Aorta (tissue), 5 donors: ENCODE measurements around the gene CFAP46. TPM values are rescaled to one million over a fixed set of nuclear protein-coding genes. Genes with fewer than 3 reads are reported as not detected.
"Not testable (repeated sequence)": the region's sequence is repeated elsewhere in the genome, so short reads cannot be mapped to it uniquely, and the experiment has no call there.

ENCODE experiments used
- ATAC-seq: fragments of 200-7000 bp; cut with Tn5 transposase; one replicate; pipeline ENCODE4 v1.9.1; 2022; ENCODE audit warnings: moderate library complexity; ENCODE audit not compliant: low FRiP score
- DNase-seq, 2 donors: peaks; one replicate each; pipeline ENCODE4 v3.0.0-alpha.2; 2020
- H3K27ac ChIP-seq, 2 donors: one replicate each; pipeline ENCODE4 v1.5.1; 2013; ENCODE audit warnings: low read length in 2 of 2, mild to moderate bottlenecking in 2 of 2, moderate library complexity in 2 of 2, control low read depth in 1 of 2, inconsistent platforms in 1 of 2, low read depth in 1 of 2
- H3K27me3 ChIP-seq, 2 donors: one replicate each; pipeline ENCODE4 v1.6.1; 2013; ENCODE audit warnings: control low read depth in 1 of 2, low read length in 1 of 2, mild to moderate bottlenecking in 1 of 2, moderate library complexity in 1 of 2; ENCODE audit not compliant: insufficient read depth in 2 of 2, control insufficient read depth in 1 of 2
- H3K36me3 ChIP-seq, 2 donors: one replicate each; pipeline ENCODE4 v1.6.1; 2013; ENCODE audit warnings: control low read depth in 1 of 2, low read length in 1 of 2, mild to moderate bottlenecking in 1 of 2; ENCODE audit not compliant: insufficient read depth in 2 of 2, control insufficient read depth in 1 of 2
- H3K4me1 ChIP-seq, 2 donors: one replicate each; pipeline ENCODE4 v1.6.1; 2013; ENCODE audit warnings: low read length in 2 of 2, control low read depth in 1 of 2, mild to moderate bottlenecking in 1 of 2, moderate library complexity in 1 of 2; ENCODE audit not compliant: insufficient read depth in 2 of 2, control insufficient read depth in 1 of 2
- H3K4me3 ChIP-seq, 2 donors: one replicate each; pipeline ENCODE4 v1.5.1; 2013; ENCODE audit warnings: low read length in 2 of 2, control low read depth in 1 of 2, mild to moderate bottlenecking in 1 of 2
- H3K9me3 ChIP-seq: one replicate; pipeline ENCODE4 v1.6.1; 2013; ENCODE audit warnings: mild to moderate bottlenecking, low read length; ENCODE audit not compliant: control insufficient read depth
- WGBS, 2 donors: extraction: QIAGEN DNeasy Blood & Tissue Kit; methylation state at CpG; one replicate each; pipeline ENCODE4 v1.1.7; 2013; 5-methylcytosine and 5-hydroxymethylcytosine counted together
- intact Hi-C, 2 donors: fragments of 100-400 bp; cut with DNase I; formaldehyde crosslinking; loops; one replicate each; pipeline versions ENCODE4 v1.14.2 to v1.15.0; 2022
- polyA plus RNA-seq, 2 donors: library from polyadenylated mRNA; stranded (reverse); fragments of 200-250 nt; gene quantifications; one replicate each; pipeline ENCODE4 v1.2.3, GENCODE V29; 2013
- total RNA-seq, 2 donors: library from RNA; stranded (reverse); fragmentation: NEBNext Ultra II Directional; extraction: Animal tissue kit (Norgen Biotek cat#: 25700); gene quantifications; one replicate each; pipeline ENCODE4 v1.2.1, GENCODE V29; 2021
- donor health status: healthy with polysubstance abuse.
- donor health status: Bipolar disorder and iron deficiency.
- donor health status: DM: no; HTN: no; CAD: no.
- donor health status: DM: no; HTN: no; CAD: no.
- donor health status: DM: yes; HTN: yes; CAD: no.

The CFAP46 gene
- total and polyA plus RNA-seq, 4 donors = 0.42 TPM; not detected in 3

- no peaks in the 10 kb centered on the region for H3K9me3 ChIP-seq
- no peak overlapping the region for H3K4me3 ChIP-seq
- no peak for DNase-seq
- H3K27me3 ChIP-seq = no peaks in the 10 kb centered on the region
- no peaks in the 10 kb centered on the region for H3K4me1 ChIP-seq
- 54 to 66% methylated on average over 51 to 57 of the region's 57 CpGs for WGBS, 2 donors
- intact Hi-C loops = no loop called here
- H3K36me3 ChIP-seq = no peaks in the 10 kb centered on the region
- ATAC-seq = no peak
- H3K27ac ChIP-seq = no peak overlapping the region
Measured at GRCh38 chr10:132793871-132794849, 148.2 kb downstream of the CFAP46 start.

DNA sequence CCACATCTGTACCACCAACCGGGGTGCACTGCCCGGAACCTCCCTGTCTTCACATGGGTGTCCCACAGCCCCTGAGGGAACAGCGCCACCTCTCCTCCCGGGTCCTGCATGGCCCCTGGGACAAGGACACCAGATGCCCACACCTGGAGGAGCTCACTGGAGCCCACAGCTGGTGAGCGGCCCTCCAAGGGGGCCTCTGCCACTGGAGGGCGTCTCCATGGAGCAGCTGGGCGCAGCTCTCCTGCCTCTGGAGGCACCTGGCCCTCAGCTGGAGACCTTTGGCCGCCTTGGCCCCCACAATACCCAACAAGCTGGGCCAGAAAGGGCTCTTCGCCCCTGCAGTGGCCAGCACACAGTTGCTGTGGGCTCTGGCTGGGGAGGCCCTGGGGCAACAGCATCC is 149.2 kb downstream of the CFAP46 start:
- Histone ChIP-seq H3K36me3 (no peaks in the 10 kb centered on the region), H3K27me3 (no peaks in the 10 kb centered on the region), H3K27ac (no peak overlapping the region), H3K4me1 (no peaks in the 10 kb centered on the region), H3K4me3 (no peak overlapping the region), H3K9me3 (no peaks in the 10 kb centered on the region)
- intact Hi-C loops = no loop called here
- ATAC-seq = no peak
- 89 to 92% methylated on average over 9 of the region's 9 CpGs for WGBS, 2 donors
- no peak for DNase-seq

GRCh38 chr10:132792796-132793195 is 149.6 kb downstream of the CFAP46 start:
- no peak for ATAC-seq
- no peaks in the 10 kb centered on the region for H3K27me3 ChIP-seq
- 83 to 90% methylated on average over 17 of the region's 17 CpGs for WGBS, 2 donors
- H3K27ac ChIP-seq = no peak overlapping the region
- no peaks in the 10 kb centered on the region for H3K4me1 ChIP-seq
- no peaks in the 10 kb centered on the region for H3K36me3 ChIP-seq
- H3K4me3 ChIP-seq = no peak overlapping the region
- DNase-seq = no peak
- H3K9me3 ChIP-seq = no peaks in the 10 kb centered on the region
- intact Hi-C loops = no loop called here

DNA sequence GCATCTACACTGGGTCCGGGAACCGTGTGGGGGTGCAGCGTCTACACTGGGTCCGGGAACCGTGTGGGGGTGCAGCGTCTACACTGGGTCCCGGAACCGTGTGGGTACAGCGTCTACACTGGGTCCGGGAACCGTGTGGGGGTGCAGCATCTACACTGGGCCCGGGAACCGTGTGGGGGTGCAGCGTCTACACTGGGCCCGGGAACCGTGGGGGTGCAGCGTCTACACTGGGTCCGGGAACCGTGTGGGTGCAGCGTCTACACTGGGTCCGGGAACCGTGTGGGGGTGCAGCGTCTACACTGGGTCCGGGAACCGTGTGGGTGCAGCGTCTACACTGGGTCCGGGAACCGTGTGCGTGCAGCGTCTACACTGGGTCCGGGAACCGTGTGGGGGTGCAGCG is 150.3 kb downstream of the CFAP46 start:
- H3K4me1 ChIP-seq, intact Hi-C loops, DNase-seq, H3K36me3 ChIP-seq, H3K27me3 ChIP-seq, H3K27ac ChIP-seq, H3K4me3 ChIP-seq, ATAC-seq, H3K9me3 ChIP-seq: not testable (repeated sequence)
- WGBS, 2 donors = 94 to 95% methylated on average over 33 of the region's 33 CpGs

DNA sequence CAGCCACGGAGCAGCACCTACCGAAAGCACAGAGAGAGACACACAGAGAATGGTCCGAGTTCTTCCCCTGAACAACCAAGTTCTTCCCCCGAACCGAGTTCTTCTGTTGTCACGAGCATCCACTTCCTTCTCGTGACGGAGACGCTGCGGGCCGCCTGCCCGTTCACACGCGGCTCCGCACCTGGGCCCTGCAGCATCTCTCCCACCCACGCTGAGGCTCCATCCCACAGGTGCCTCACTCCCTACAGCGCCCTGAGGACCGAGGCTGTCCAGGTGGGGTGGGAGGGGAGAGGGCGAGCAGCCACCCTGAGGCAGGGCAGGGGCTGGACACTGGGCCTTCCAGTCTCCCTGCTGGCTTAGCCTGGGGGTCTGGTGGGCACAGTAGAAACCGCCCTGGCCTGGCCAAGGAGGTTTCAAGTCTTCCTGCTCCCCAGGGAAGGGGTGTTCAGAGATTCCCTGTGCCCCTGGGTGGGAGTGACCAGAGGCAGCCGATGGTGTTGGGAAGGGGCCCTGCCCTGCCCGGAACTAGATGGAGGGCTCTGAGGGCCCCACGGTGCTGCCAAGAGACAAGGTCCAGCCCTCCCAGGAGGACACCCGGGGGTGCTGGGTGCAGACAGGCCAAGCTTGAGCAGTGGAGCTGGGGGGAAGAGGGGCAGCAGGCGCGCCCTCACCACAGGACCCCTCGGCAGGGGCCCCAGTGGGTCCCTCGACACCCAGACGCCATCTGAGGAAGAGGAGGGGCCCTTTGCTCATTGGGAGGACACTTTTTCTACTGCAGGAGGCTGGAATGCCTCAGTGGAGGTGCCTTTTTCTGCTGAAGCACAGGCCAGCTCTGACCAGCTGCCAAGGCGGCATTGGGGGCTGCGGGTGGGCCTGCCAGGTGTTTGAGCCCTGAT is 151.2 kb downstream of the CFAP46 start:
- ATAC-seq (no peak), DNase-seq (no peak)
- Histone ChIP-seq H3K4me1 (no peaks in the 10 kb centered on the region), H3K36me3 (no peaks in the 10 kb centered on the region), H3K4me3 (no peak overlapping the region), H3K9me3 (no peaks in the 10 kb centered on the region), H3K27ac (no peak overlapping the region), H3K27me3 (no peaks in the 10 kb centered on the region)
- 61 to 64% methylated on average over 26 to 31 of the region's 31 CpGs for WGBS, 2 donors
- intact Hi-C loops = no loop called here

- H3K27ac ChIP-seq = no peak overlapping the region
- no peak for DNase-seq
- no peaks in the 10 kb centered on the region for H3K4me1 ChIP-seq
- no peak for ATAC-seq
- no peaks in the 10 kb centered on the region for H3K36me3 ChIP-seq
- no peaks in the 10 kb centered on the region for H3K27me3 ChIP-seq
- no peak overlapping the region for H3K4me3 ChIP-seq
- intact Hi-C loops = no loop called here
- no peaks in the 10 kb centered on the region for H3K9me3 ChIP-seq
- 47 to 50% methylated on average over 7 of the region's 7 CpGs for WGBS, 2 donors
Measured at GRCh38 chr10:132790470-132790869, 151.9 kb downstream of the CFAP46 start.

DNA sequence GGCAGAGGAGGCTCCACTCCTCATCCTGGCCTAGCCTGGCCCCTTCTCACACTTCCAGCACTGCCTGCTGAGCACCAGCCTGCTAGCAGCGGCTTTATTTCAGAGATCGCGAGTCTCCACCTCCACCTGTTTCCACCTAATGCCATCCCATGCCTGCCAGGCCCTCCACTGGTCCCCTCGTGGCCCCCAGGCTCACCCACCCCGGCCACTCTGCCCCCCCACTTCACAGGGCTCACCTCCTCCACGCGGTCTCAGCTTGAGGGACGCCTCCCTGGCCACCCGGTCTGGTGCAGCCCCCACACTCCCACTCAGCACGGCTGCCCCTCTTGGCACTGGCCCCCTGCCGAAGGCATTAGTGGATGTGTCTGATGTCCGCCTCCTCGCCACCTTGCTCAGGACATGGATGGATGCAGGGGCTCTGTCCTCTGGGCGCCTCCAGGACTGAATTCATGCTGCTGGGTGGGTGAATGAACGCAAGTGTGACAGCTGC is 152.7 kb downstream of the CFAP46 start:
- ATAC-seq (no peak), DNase-seq (no peak)
- 71 to 74% methylated on average over 15 of the region's 15 CpGs for WGBS, 2 donors
- H3K36me3 ChIP-seq = no peaks in the 10 kb centered on the region
- H3K4me1 ChIP-seq = no peaks in the 10 kb centered on the region
- H3K27me3 ChIP-seq = no peaks in the 10 kb centered on the region
- H3K4me3 ChIP-seq = no peak overlapping the region
- H3K9me3 ChIP-seq = no peaks in the 10 kb centered on the region
- intact Hi-C loops = no loop called here
- no peak overlapping the region for H3K27ac ChIP-seq

DNA sequence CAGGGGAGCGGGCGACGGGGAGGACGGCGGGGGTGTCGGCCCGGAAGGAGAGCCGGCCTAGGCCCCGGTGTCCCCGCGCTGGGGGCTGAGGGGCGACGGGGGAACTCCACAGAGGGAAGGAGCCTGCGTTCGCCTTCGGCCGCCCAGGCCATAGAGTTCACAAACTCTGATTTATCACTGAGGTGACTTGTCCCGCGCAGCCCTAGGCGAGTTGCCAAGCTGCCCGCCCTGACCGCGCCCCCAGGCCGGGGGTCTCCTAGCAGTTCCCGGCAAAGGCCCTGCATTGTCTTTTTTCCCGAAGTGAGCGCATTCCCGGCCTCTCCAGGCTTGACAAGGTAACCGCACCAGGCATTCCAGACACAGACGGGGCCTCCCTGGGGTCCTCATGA is 153.5 kb downstream of the CFAP46 start:
- ATAC-seq (no peak), DNase-seq (no peak)
- H3K27me3 ChIP-seq = peaks cover 0 to 4% of the 10 kb centered on the region in 2 donors
- intact Hi-C loops = no loop called here
- no peaks in the 10 kb centered on the region for H3K36me3 ChIP-seq
- WGBS, 2 donors = 8 to 11% methylated on average over 25 to 30 of the region's 30 CpGs
- no peaks in the 10 kb centered on the region for H3K4me1 ChIP-seq
- no peak overlapping the region for H3K4me3 ChIP-seq
- H3K27ac ChIP-seq = no peak overlapping the region
- no peaks in the 10 kb centered on the region for H3K9me3 ChIP-seq
